Ovary (tissue), 3 donors: ENCODE results near the gene TST.

Source experiments
- EP300 ChIP-seq: sonication (generic); formaldehyde crosslinking; IDR thresholded peaks from one replicate; pipeline ENCODE4 v1.6.1; 2017; ENCODE audit warnings: antibody characterized with exemption
- POLR2A ChIP-seq: fragments of 450-650 bp; IDR thresholded peaks from one replicate; pipeline ENCODE4 v1.6.1; 2017; ENCODE audit warnings: antibody characterized with exemption, mild to moderate bottlenecking, moderate library complexity
- TF ChIP-seq, protein P1 (sequence below), 3 donors: fragments of 450-650 bp in 2 of 3; fragments of 200-600 bp in 1 of 3; IDR thresholded peaks; one replicate each; pipeline versions ENCODE4 v1.5.1 to v1.8.0; 2016 to 2022; ENCODE audit warnings: antibody characterized with exemption in 3 of 3, mild to moderate bottlenecking in 1 of 3
- donor health status: DM: no; HTN: no; CAD: no.

DNA sequence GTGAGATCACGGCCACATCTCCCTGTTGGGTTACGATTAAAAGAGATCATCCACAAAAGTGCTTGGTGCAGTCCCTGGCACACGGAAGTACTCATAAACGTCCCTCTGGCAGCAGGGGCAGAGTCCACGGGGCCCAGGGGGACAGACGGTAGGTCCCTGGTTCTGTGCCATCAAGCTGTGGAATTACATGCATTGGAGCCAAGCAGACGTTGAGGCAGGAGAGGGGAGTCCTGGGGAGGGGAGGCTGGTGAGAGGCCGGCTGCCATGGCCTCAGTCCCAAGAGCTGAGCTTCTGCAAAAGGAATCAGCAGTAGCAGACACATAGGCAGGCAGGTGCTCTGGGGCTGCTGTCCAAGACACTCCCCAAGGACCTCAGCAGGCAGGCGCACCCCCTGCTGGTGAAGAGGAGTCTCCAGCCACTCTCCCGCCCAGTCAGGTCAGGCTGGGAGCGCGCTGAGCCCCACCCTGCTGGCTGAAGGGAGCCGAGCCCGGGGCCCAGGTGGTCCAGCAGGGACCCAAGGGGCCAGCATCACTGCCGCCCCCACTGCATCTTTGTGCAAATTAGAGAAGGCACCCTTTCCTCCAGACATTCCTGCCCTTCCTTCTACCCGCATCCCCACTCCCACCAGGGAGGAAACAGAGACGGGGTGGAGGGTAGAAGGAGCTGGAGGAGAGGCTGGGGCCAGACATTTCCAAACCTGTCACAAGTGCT is 24.7 kb upstream of the TST start:
- TF ChIP-seq, protein P1, sequence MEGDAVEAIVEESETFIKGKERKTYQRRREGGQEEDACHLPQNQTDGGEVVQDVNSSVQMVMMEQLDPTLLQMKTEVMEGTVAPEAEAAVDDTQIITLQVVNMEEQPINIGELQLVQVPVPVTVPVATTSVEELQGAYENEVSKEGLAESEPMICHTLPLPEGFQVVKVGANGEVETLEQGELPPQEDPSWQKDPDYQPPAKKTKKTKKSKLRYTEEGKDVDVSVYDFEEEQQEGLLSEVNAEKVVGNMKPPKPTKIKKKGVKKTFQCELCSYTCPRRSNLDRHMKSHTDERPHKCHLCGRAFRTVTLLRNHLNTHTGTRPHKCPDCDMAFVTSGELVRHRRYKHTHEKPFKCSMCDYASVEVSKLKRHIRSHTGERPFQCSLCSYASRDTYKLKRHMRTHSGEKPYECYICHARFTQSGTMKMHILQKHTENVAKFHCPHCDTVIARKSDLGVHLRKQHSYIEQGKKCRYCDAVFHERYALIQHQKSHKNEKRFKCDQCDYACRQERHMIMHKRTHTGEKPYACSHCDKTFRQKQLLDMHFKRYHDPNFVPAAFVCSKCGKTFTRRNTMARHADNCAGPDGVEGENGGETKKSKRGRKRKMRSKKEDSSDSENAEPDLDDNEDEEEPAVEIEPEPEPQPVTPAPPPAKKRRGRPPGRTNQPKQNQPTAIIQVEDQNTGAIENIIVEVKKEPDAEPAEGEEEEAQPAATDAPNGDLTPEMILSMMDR (IDR thresholded peaks at IDR 0.05), result peak in 2 of 3 donors; percentile 18 to 20
- TF ChIP-seq POLR2A (no peak), EP300 (no peak)
